GM18870 (cell line): ENCODE data around the gene PRDM16.

Experiments
- ATAC-seq: cut with Tn5 transposase; IDR thresholded peaks from one replicate; pipeline ENCODE4 v1.9.1; 2021; ENCODE audit warnings: moderate library complexity; ENCODE audit not compliant: unreplicated experiment

The PRDM16 gene

DNA sequence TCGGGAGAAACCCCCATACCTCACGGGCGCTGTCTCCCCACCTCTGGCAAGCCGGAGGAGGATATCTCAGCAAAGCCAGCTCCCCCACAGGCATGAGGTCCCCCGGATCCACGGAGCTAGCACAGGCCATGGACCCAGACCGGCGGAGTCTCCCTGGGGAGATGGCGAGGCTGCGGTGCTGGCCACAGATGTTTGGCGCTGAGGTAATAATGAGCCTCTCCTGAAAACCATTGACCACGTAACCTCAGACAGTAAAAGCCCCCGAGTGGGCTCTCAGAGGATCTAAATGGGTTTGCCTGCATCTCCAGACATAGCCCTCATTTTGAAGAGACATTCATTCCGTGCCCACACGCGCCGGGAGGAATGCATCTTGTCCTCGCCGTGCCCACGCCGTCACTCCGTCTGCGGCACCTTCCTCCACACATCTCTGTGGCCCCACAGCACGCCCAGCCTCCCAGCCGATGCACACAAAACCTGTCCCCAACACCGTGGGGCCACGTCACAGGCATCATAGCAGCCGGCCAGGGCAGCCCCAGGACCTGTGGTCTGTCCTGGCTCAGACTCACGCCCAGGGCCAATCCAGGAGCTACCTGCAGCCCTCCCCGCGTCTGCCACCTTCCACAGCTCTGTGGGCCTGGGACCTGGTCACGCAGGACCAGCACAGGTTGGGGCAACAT lies 150.9 kb downstream of the PRDM16 start:
- no peak for ATAC-seq

DNA sequence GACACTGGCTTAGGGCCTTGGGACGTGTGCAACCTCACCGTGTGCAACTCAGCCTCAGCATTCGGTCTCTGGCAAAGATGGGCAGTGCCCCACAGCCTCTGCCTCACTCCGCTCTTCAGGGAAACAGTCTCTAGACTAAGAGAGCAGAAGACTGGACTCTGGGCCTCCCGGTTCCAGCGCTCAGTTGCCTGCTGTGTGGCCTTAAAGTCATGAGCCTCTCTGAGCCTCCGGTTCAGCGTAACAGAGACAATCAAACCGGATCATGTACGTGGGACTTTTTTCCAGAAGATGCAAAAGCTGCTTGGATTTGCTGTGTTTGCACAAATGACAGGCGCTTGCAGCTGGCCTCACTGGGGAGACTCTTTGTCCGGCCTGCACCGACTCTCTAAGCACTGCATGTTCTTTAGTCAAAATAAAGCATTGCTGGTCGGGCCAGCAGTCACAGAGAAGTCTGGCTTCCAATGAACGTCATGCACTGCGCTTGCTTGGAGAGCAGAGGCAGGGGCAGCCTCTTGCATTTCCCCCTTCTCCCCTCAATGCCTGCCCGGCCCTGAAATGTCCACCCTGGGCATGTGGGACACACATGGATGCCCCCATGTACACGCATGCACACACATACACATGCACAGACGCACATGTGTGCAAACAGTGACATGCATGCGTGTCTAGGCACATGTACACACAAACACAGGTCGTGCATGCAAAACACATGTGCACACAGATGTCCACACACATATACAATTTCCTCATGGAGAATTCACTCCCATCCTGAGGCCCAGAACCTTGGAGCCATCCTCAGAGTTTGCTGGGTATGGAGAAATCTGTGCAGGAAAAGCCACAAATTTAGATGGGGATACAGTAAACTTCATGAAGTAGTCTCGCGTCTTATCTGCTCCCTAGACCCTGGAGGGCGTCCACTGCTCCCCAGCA lies 152.4 kb downstream of the PRDM16 start:
- no peak for ATAC-seq

GRCh38 chr1:3222042-3222692 lies 153.2 kb downstream of the PRDM16 start:
- no peak for ATAC-seq

GRCh38 chr1:3225661-3226060 lies 156.7 kb downstream of the PRDM16 start:
- ATAC-seq, result no peak

DNA sequence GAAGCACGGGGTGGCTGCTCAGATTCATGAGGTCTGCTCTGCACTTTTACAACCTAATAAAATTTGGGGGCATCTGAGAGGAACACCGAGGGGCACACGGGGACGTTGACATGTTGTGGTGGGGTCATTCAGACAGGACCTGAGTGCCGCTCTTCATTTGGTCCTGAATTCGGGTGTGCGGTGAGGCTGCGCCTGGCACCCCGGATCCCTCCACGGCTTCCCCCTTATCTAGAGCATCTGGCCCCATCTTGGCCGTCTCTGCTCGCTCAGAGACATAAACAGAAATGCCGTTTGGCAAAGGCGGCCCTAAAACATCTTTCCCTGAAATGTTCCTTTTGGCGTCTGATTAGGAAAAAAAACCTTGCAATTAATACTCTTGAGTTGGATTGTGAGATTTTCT lies 157.2 kb downstream of the PRDM16 start:
- no peak for ATAC-seq

DNA sequence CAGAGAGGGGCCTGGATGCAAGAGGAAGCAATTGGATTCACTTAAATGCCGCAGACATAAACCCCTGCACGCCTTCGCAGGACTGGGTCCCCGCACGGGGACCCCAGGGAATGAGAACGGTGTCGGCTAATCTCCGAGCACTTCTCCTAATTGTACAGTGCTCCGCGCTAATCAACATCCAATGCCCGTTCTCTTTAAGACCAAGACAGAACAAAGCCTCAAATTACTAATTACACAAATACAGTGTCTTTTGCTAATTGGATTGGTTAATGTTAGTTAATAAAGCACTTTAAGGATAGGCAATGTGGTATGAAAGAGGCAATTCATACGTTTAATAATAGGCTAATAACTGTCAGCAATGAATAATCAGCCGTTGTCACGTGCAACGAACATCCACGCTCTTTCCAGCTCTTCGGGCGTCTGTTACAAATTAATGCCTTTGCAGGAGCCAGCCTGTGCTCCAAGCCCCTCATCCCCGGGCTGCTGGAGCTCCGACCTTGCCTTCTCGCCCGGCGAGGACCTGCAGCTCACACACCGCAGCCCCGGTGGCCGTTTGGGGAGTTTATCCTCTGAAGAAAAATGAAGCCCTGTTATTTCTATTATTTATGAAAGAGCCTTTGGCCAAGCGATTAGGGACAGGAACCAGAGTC lies 157.8 kb downstream of the PRDM16 start:
- ATAC-seq, result no peak

DNA sequence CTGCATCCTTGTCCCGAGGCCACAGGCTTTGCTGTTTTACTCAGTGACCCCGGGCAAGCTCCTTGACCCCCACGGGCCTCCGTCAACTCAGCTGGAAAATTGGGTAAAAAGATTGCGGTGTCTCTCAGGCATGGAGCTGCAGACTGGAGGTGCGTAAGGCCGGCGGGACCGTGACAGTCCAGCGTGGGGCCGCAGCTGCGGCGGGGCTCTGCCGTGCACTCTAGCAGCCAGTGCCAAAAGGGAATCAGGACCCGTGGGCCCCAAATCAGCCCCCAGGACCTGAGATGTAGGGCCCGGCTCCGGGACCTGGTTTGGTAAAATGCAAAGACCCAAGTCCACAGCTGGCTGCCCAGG lies 158.3 kb downstream of the PRDM16 start:
- ATAC-seq, result no peak

DNA sequence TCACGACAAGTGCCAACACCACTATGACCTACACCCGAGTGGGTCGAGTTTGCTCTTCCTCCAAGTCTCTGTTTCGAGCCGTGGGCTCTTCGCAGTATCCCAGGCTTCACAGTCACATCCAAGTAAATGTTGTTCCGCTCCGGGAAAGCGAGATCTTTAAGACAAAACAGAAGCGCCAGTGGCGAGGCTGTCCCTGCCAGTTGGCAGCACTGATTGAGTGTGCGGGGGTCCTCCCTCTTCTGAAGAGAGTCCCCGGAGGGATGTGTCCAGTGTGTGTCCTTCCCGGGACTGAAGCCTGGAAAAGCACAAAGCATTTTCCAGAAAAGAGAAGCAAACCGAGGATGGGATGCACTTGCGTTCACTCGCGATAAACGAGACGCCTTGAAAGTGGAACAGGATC lies 158.9 kb downstream of the PRDM16 start:
- ATAC-seq, result no peak

GRCh38 chr1:3229081-3229725 lies 160.2 kb downstream of the PRDM16 start:
- no peak for ATAC-seq

- ATAC-seq, result no peak
Observed at GRCh38 chr1:3230553-3230952, 161.6 kb downstream of the PRDM16 start.

DNA sequence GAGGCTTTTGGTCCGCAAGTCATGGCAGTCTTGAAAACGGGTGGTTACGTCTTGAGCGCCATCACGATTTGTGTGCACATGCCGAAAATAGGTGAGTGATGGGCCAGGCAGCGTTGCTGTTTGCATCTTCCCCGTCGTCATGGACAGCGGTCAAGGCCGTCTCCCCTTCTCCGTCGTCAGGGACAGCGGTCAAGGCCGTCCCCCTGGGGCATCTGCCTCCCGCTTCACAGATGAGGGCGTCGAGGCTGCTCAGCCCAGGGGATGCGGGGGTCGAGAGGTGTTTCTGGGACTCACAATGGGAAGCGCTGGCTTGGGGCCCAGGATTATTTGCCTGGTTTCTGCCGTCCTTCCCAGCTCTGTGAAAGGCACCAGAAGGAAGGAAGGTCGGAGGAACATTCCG lies 162.2 kb downstream of the PRDM16 start:
- ATAC-seq, result no peak

- ATAC-seq, result no peak
Observed at GRCh38 chr1:3231826-3232225, 162.8 kb downstream of the PRDM16 start.

- no peak for ATAC-seq
Observed at GRCh38 chr1:3233031-3233430, 164.0 kb downstream of the PRDM16 start.

GRCh38 chr1:3233551-3233950 lies 164.5 kb downstream of the PRDM16 start:
- ATAC-seq, result no peak

GRCh38 chr1:3234281-3234680 lies 165.3 kb downstream of the PRDM16 start:
- no peak for ATAC-seq

GRCh38 chr1:3234956-3235355 lies 166.0 kb downstream of the PRDM16 start:
- no peak for ATAC-seq

- ATAC-seq, result no peak
Observed at GRCh38 chr1:3235496-3235895, 166.5 kb downstream of the PRDM16 start.

DNA sequence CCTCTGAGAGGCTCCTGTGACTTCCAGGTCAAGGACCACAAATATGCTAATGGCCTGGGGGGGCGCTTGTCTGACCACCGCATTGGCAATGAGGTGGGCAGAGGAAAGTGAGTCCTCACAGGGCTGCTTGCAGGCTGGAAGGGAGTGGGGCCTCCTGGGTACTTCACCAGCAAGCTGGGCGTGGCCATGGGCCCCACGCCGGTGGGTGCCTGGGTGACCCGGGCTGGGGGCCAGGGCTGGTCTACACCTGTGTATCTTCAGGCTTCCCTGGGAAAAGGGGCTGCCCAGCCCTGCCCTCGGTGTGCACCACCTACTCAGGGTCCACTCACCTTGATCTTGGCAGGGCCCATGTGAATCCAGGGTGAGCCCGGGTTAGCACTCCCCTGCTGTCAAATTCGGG lies 167.4 kb downstream of the PRDM16 start:
- ATAC-seq, result no peak

- ATAC-seq, result no peak
Observed at GRCh38 chr1:3236955-3237354, 168.0 kb downstream of the PRDM16 start.

- no peak for ATAC-seq
Observed at GRCh38 chr1:3237570-3237969, 168.6 kb downstream of the PRDM16 start.
